ENCODE results near the gene NEIL1.

NEIL1 gene

GRCh38 chr15:75356006-75356405 is 9.2 kb downstream of the NEIL1 start:
- no peak overlapping the region for H3K4me3 ChIP-seq (ENCODE audit: low read depth, low read length)
- TF ChIP-seq CTCF (IDR thresholded peaks at IDR 0.05; ENCODE audit: low read depth, low read length), result no peak

- no peak for TF ChIP-seq CTCF (IDR thresholded peaks at IDR 0.05; ENCODE audit: low read depth, low read length)
These were observed 9.7 kb downstream of the NEIL1 start for GRCh38 chr15:75356517-75356916.

GRCh38 chr15:75357976-75358673 is 11.3 kb downstream of the NEIL1 start:
- no peak overlapping the region for H3K4me3 ChIP-seq (ENCODE audit: low read depth, low read length)
- TF ChIP-seq CTCF (IDR thresholded peaks at IDR 0.05; ENCODE audit: low read depth, low read length), result no peak

More at GRCh38 chr15:75356517-75356916, 9.7 kb downstream of the NEIL1 start:
- H3K4me3 ChIP-seq (ENCODE audit: low read depth, low read length), result no peak overlapping the region

- TF ChIP-seq CTCF (IDR thresholded peaks at IDR 0.05; ENCODE audit: low read depth, low read length), result no peak
- no peak overlapping the region for H3K4me3 ChIP-seq (ENCODE audit: low read depth, low read length)
These were observed 12.1 kb downstream of the NEIL1 start for GRCh38 chr15:75358771-75359536.

- TF ChIP-seq CTCF (IDR thresholded peaks at IDR 0.05; ENCODE audit: low read depth, low read length), result no peak
- H3K4me3 ChIP-seq (ENCODE audit: low read depth, low read length), result no peak overlapping the region
These were observed 12.9 kb downstream of the NEIL1 start for GRCh38 chr15:75359537-75360250.

- TF ChIP-seq CTCF (IDR thresholded peaks at IDR 0.05; ENCODE audit: low read depth, low read length), result no peak
- H3K4me3 ChIP-seq (ENCODE audit: low read depth, low read length), result no peak overlapping the region
These were observed 13.6 kb downstream of the NEIL1 start for GRCh38 chr15:75360391-75360790.

Data from WI38 (cell line).